Chondrocyte (in vitro differentiated cells): ENCODE measurements around the gene SEMA3C. TPM values are rescaled to one million over a fixed set of nuclear protein-coding genes. Genes with fewer than 3 reads are reported as not detected.

Source experiments
- DNase-seq: peaks from one replicate; pipeline ENCODE4 v3.0.0; 2021; ENCODE audit warnings: mixed read lengths, low spot score
- H3K27ac Mint-ChIP-seq: one replicate; pipeline ENCODE4 v1.8.0; 2021; ENCODE audit warnings: mild to moderate bottlenecking, moderate library complexity, mixed read lengths; ENCODE audit not compliant: unreplicated experiment
- H3K27me3 Mint-ChIP-seq: 2 replicates; pipeline ENCODE4 v1.8.0; 2021; ENCODE audit warnings: low read depth, mixed read lengths
- H3K36me3 Mint-ChIP-seq: 2 replicates; pipeline ENCODE4 v1.8.0; 2021; ENCODE audit warnings: low read depth, mixed read lengths
- H3K4me1 Mint-ChIP-seq: 2 replicates; pipeline ENCODE4 v1.8.0; 2021; ENCODE audit warnings: low read depth, mild to moderate bottlenecking, mixed read lengths
- H3K4me3 Mint-ChIP-seq: one replicate; pipeline ENCODE4 v1.8.0; 2021; ENCODE audit warnings: mild to moderate bottlenecking, moderate library complexity, mixed read lengths; ENCODE audit not compliant: unreplicated experiment
- H3K9me3 Mint-ChIP-seq: 2 replicates; pipeline ENCODE4 v1.8.0; 2021; ENCODE audit warnings: low read depth, mixed read lengths
- CTCF ChIP-seq: fragments of 200-600 bp; sonication (generic); IDR thresholded peaks from 2 replicates; pipeline ENCODE4 v1.5.0; 2021; ENCODE audit warnings: antibody characterized with exemption, mild to moderate bottlenecking, moderate library complexity
- total RNA-seq: library from RNA; stranded (reverse); gene quantifications from 3 replicates; pipeline ENCODE4 v1.2.1, GENCODE V29; 2021

SEMA3C gene
- total RNA-seq, 1 donor from 2014 or later, result 80.0 TPM

- DNase-seq, result no peak
- Mint-ChIP-seq H3K27ac (no peak overlapping the region), H3K4me3 (no peak overlapping the region), H3K36me3 (peaks cover 2% of the 10 kb centered on the region), H3K27me3 (no peaks in the 10 kb centered on the region), H3K9me3 (peaks cover 12% of the 10 kb centered on the region), H3K4me1 (peaks cover 25% of the 10 kb centered on the region)
- TF ChIP-seq CTCF, result no peak
These were observed 109.3 kb downstream of the SEMA3C start for GRCh38 chr7:80809545-80809944.

- Mint-ChIP-seq H3K27ac (peak overlapping the region; percentile 20), H3K27me3 (no peaks in the 10 kb centered on the region), H3K36me3 (peaks cover 2% of the 10 kb centered on the region), H3K4me1 (peaks cover 25% of the 10 kb centered on the region), H3K4me3 (no peak overlapping the region), H3K9me3 (peaks cover 8% of the 10 kb centered on the region)
- no peak for TF ChIP-seq CTCF
- no peak for DNase-seq
These were observed 111.5 kb downstream of the SEMA3C start for GRCh38 chr7:80807166-80807900.

GRCh38 chr7:80806663-80807062 is 112.2 kb downstream of the SEMA3C start:
- H3K9me3 Mint-ChIP-seq, result peaks cover 8% of the 10 kb centered on the region
- H3K36me3 Mint-ChIP-seq, result peaks cover 2% of the 10 kb centered on the region
- no peaks in the 10 kb centered on the region for H3K27me3 Mint-ChIP-seq
- no peak for TF ChIP-seq CTCF
- peaks cover 25% of the 10 kb centered on the region for H3K4me1 Mint-ChIP-seq
- H3K27ac Mint-ChIP-seq, result no peak overlapping the region
- H3K4me3 Mint-ChIP-seq, result no peak overlapping the region
- DNase-seq, result no peak

GRCh38 chr7:80804589-80804988 is 114.3 kb downstream of the SEMA3C start:
- no peak for DNase-seq
- H3K4me3 Mint-ChIP-seq, result no peak overlapping the region
- H3K27ac Mint-ChIP-seq, result no peak overlapping the region
- H3K36me3 Mint-ChIP-seq, result peaks cover under 1% of the 10 kb centered on the region
- TF ChIP-seq CTCF, result no peak
- H3K9me3 Mint-ChIP-seq, result peaks cover 6% of the 10 kb centered on the region
- no peaks in the 10 kb centered on the region for H3K27me3 Mint-ChIP-seq
- H3K4me1 Mint-ChIP-seq, result peaks cover 25% of the 10 kb centered on the region

- no peak overlapping the region for H3K27ac Mint-ChIP-seq
- no peak overlapping the region for H3K4me3 Mint-ChIP-seq
These were observed 116.3 kb downstream of the SEMA3C start for GRCh38 chr7:80802527-80802926.

More at GRCh38 chr7:80802527-80802926, 116.3 kb downstream of the SEMA3C start:
- TF ChIP-seq CTCF, result no peak
- H3K27me3 Mint-ChIP-seq, result no peaks in the 10 kb centered on the region
- no peak for DNase-seq
- H3K9me3 Mint-ChIP-seq, result no peaks in the 10 kb centered on the region
- no peaks in the 10 kb centered on the region for H3K36me3 Mint-ChIP-seq
- peaks cover 10% of the 10 kb centered on the region for H3K4me1 Mint-ChIP-seq
